Pancreas (tissue), 10 donors: ENCODE results near the gene SAMD9. TPM values are rescaled to one million over a fixed set of nuclear protein-coding genes. Genes with fewer than 3 reads are reported as not detected.

Experiments
- ATAC-seq, 4 donors: fragments of 200-7000 bp; cut with Tn5 transposase; one replicate each; pipeline versions ENCODE4 v1.8.0 to v1.9.1; 2020; ENCODE audit warnings: mild to moderate bottlenecking in 4 of 4, moderate library complexity in 4 of 4
- DNase-seq, 6 donors: peaks; one replicate each; pipeline ENCODE4 v3.0.0-alpha.2; 2020
- FAIRE-seq: peaks from 2 replicates; lab custom pipeline; 2012; peaks lifted over from hg19 to GRCh38; lab: Jason Lieb, UNC
- H3K27ac ChIP-seq, 4 donors: fragments of 200-600 bp; sonication (generic); 1 replicate in 3 of 4; 2 replicates in 1 of 4; pipeline versions ENCODE4 v1.5.0 to v1.8.0; 2020
- H3K27me3 ChIP-seq, 4 donors: fragments of 200-600 bp; one replicate each; pipeline ENCODE4 v1.8.0; 2021
- H3K36me3 ChIP-seq, 3 donors: fragments of 200-600 bp; sonication (generic) in 1 of 3; one replicate each; pipeline versions ENCODE4 v1.5.0 to v1.8.0; 2020 to 2021
- H3K4me1 ChIP-seq, 3 donors: fragments of 200-600 bp; one replicate each; pipeline ENCODE4 v1.8.0; 2021
- H3K4me3 ChIP-seq, 4 donors: fragments of 200-600 bp; sonication (generic) in 2 of 4; one replicate each; pipeline versions ENCODE4 v1.5.0 to v1.8.0; 2020 to 2021
- H3K9me3 ChIP-seq, 4 donors: fragments of 200-600 bp; one replicate each; pipeline ENCODE4 v1.8.0; 2021
- CTCF ChIP-seq, 4 donors: fragments of 200-600 bp; sonication (generic) in 3 of 4; IDR thresholded peaks; one replicate each; pipeline versions ENCODE4 v1.5.0 to v1.8.0; 2021; ENCODE audit warnings: antibody characterized with exemption in 4 of 4
- WGBS, 2 donors: extraction: QIAGEN DNeasy Blood & Tissue Kit; methylation state at CpG; one replicate each; pipeline ENCODE4 v1.1.7; 2013; 5-methylcytosine and 5-hydroxymethylcytosine counted together
- intact Hi-C, 3 donors: fragments of 100-400 bp; cut with DNase I; formaldehyde crosslinking; loops; one replicate each; pipeline versions ENCODE4 v1.11.1 to v1.14.2; 2022
- polyA plus RNA-seq, 2 donors: library from polyadenylated mRNA; stranded (reverse); fragments of 200-250 nt; gene quantifications; one replicate each; pipeline ENCODE4 v1.2.3, GENCODE V29; 2013
- total RNA-seq, 6 donors: library from RNA; stranded (reverse); fragmentation: NEBNext Ultra II Directional in 4 of 6; extraction: Animal tissue kit (Norgen Biotek cat#: 25700) in 4 of 6; gene quantifications; one replicate each; pipeline versions ENCODE4 v1.2.1 to v1.2.4, GENCODE V29; 2021 to 2023
- donor health status: healthy with polysubstance abuse.
- donor health status: DM: no; HTN: no; CAD: no; lungs with moderate emphysema.
- donor health status: DM: no; HTN: no; CAD: no.
- donor health status: control.
- donor health status: control.
- donor health status: Bipolar disorder and iron deficiency.
- donor health status: DM: yes; HTN: yes; CAD: no.
- donor health status: DM: no; HTN: no; CAD: no.
- donor health status: DM: no; HTN: no; CAD: no.
- donor health status: DM: yes; HTN: yes; CAD: no.

Gene SAMD9
- total and polyA plus RNA-seq, 8 donors = 0.76 to 7.7 (median 2.0) TPM

GRCh38 chr7:93142127-93142526, 24.3 kb upstream of the SAMD9 start:
- no peaks in the 10 kb centered on the region for H3K9me3 ChIP-seq
- intact Hi-C loops = no loop called here
- H3K4me3 ChIP-seq = no peak overlapping the region
- H3K27ac ChIP-seq = no peak overlapping the region
- H3K4me1 ChIP-seq = peaks cover 0 to 5% (median 0%) of the 10 kb centered on the region in 3 donors
- 89 to 96% methylated on average over 1 of the region's 1 CpG for WGBS, 2 donors
- no peak for FAIRE-seq
- no peaks in the 10 kb centered on the region for H3K27me3 ChIP-seq
- DNase-seq = no peak
- no peak for ATAC-seq
- H3K36me3 ChIP-seq = no peaks in the 10 kb centered on the region
- TF ChIP-seq CTCF (IDR thresholded peaks at IDR 0.05) = no peak

- no peaks in the 10 kb centered on the region for H3K9me3 ChIP-seq
- no peak for FAIRE-seq
- ATAC-seq = no peak
- WGBS, 2 donors = 82 to 91% methylated on average over 3 of the region's 3 CpGs
- H3K36me3 ChIP-seq = no peaks in the 10 kb centered on the region
- no peak for DNase-seq
- H3K4me1 ChIP-seq = peaks cover 0 to under 1% (median 0%) of the 10 kb centered on the region in 3 donors
- TF ChIP-seq CTCF (IDR thresholded peaks at IDR 0.05) = no peak
- intact Hi-C loops = no loop called here
- no peaks in the 10 kb centered on the region for H3K27me3 ChIP-seq
- no peak overlapping the region for H3K27ac ChIP-seq
- no peak overlapping the region for H3K4me3 ChIP-seq
Observed at GRCh38 chr7:93140582-93141191, 22.9 kb upstream of the SAMD9 start.

- FAIRE-seq = no peak
- Histone ChIP-seq H3K27me3 (no peaks in the 10 kb centered on the region), H3K36me3 (peaks cover 0 to 6% (median 0%) of the 10 kb centered on the region in 3 donors), H3K9me3 (no peaks in the 10 kb centered on the region), H3K4me1 (no peaks in the 10 kb centered on the region), H3K27ac (no peak overlapping the region), H3K4me3 (no peak overlapping the region)
- TF ChIP-seq CTCF (IDR thresholded peaks at IDR 0.05) = no peak
- DNase-seq = no peak
- intact Hi-C loops = no loop called here
- ATAC-seq = no peak
- 89 to 93% methylated on average over 4 of the region's 4 CpGs for WGBS, 2 donors
Observed at GRCh38 chr7:93138576-93138975, 20.8 kb upstream of the SAMD9 start.

- WGBS, 2 donors = 66 to 69% methylated on average over 1 of the region's 1 CpG
Observed at GRCh38 chr7:93133005-93133404, 15.2 kb upstream of the SAMD9 start.

More at GRCh38 chr7:93133005-93133404, 15.2 kb upstream of the SAMD9 start:
- intact Hi-C loops = no loop called here
- no peak for TF ChIP-seq CTCF (IDR thresholded peaks at IDR 0.05)
- Histone ChIP-seq H3K27me3 (no peaks in the 10 kb centered on the region), H3K4me1 (no peaks in the 10 kb centered on the region), H3K9me3 (no peaks in the 10 kb centered on the region), H3K36me3 (peaks cover 0 to 6% (median 0%) of the 10 kb centered on the region in 3 donors), H3K4me3 (no peak overlapping the region), H3K27ac (no peak overlapping the region)
- no peak for DNase-seq
- ATAC-seq = no peak
- no peak for FAIRE-seq
